ENCODE data around the gene AMOTL2.

DNA sequence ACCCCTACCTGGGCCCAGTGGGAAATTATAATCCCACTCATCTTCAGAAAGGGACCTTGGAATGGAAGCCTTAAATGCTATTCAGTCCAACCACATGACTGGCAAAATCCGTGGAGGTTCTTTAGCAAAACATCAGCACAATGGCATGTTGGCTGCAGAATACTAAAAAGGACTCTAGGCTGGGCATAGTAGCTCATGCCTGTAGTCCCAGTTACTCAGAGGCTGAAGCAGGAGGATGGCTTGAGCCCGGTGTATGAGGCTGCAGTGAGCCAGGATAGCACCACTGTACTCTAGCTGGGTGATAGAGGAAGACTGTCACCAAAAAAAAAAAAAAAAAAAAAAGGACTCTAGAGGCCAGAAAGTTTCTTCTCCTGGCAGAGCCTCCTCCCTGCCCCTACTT, 63.0 kb downstream of the AMOTL2 start:
- TF ChIP-seq, protein P1, sequence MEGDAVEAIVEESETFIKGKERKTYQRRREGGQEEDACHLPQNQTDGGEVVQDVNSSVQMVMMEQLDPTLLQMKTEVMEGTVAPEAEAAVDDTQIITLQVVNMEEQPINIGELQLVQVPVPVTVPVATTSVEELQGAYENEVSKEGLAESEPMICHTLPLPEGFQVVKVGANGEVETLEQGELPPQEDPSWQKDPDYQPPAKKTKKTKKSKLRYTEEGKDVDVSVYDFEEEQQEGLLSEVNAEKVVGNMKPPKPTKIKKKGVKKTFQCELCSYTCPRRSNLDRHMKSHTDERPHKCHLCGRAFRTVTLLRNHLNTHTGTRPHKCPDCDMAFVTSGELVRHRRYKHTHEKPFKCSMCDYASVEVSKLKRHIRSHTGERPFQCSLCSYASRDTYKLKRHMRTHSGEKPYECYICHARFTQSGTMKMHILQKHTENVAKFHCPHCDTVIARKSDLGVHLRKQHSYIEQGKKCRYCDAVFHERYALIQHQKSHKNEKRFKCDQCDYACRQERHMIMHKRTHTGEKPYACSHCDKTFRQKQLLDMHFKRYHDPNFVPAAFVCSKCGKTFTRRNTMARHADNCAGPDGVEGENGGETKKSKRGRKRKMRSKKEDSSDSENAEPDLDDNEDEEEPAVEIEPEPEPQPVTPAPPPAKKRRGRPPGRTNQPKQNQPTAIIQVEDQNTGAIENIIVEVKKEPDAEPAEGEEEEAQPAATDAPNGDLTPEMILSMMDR (IDR thresholded peaks at IDR 0.05; ENCODE audit: low read length) = no peak
- TF ChIP-seq EZH2 (IDR thresholded peaks at IDR 0.05; ENCODE audit: borderline replicate concordance, low read length) = no peak
